Right cardiac atrium (tissue), 5 donors: ENCODE measurements around the gene RELT. TPM values are rescaled to one million over a fixed set of nuclear protein-coding genes. Genes with fewer than 3 reads are reported as not detected.
A peak's percentile ranks its signal among the peaks of the same experiment; 100 is the strongest.
"Not testable (repeated sequence)": the region's sequence is repeated elsewhere in the genome, so short reads cannot be mapped to it uniquely, and the experiment has no call there.

Source experiments
- ATAC-seq, 2 donors: fragments of 200-7000 bp; cut with Tn5 transposase; one replicate each; pipeline versions ENCODE4 v1.8.0 to v1.9.1; 2020; ENCODE audit warnings: moderate library complexity in 2 of 2, mild to moderate bottlenecking in 1 of 2
- DNase-seq, 3 donors: peaks; one replicate each; pipeline ENCODE4 v3.0.0-alpha.2; 2020
- H3K27ac ChIP-seq: one replicate; pipeline ENCODE4 v1.5.1; 2013; ENCODE audit warnings: mild to moderate bottlenecking, low read length, control low read depth, moderate library complexity
- H3K27me3 ChIP-seq: one replicate; pipeline ENCODE4 v1.6.1; 2013; ENCODE audit not compliant: control insufficient read depth, insufficient read depth
- H3K4me1 ChIP-seq: one replicate; pipeline ENCODE4 v1.6.1; 2013; ENCODE audit warnings: low read length; ENCODE audit not compliant: control insufficient read depth, insufficient read depth
- H3K4me3 ChIP-seq: one replicate; pipeline ENCODE4 v1.5.1; 2013; ENCODE audit warnings: low read length, control low read depth
- H3K9me3 ChIP-seq: one replicate; pipeline ENCODE4 v1.6.1; 2013; ENCODE audit warnings: low read length; ENCODE audit not compliant: control insufficient read depth
- WGBS: extraction: QIAGEN DNeasy Blood & Tissue Kit; methylation state at CpG from one replicate; pipeline ENCODE4 v1.1.7; 2013; 5-methylcytosine and 5-hydroxymethylcytosine counted together
- intact Hi-C, 4 donors: fragments of 100-400 bp; cut with DNase I; formaldehyde crosslinking; loops; one replicate each; pipeline versions ENCODE4 v1.11.0 to v1.14.0; 2022 to 2023
- polyA plus RNA-seq: library from polyadenylated mRNA; stranded (reverse); fragments of 200-250 nt; gene quantifications from one replicate; pipeline ENCODE4 v1.2.3, GENCODE V29; 2013
- total RNA-seq, 4 donors: library from RNA; stranded (reverse); fragmentation: NEBNext Ultra II Directional; extraction: Animal tissue kit (Norgen Biotek cat#: 25700); gene quantifications; one replicate each; pipeline ENCODE4 v1.2.1, GENCODE V29; 2021
- donor health status: healthy with polysubstance abuse.
- donor health status: DM: no; HTN: yes; CAD: no.
- donor health status: DM: no; HTN: no; CAD: no.
- donor health status: DM: no; HTN: yes; CAD: no; lungs with severe emphysema.
- donor health status: DM: yes; HTN: yes; CAD: no.

Gene RELT
- total and polyA plus RNA-seq, 5 donors = 3.9 to 11.2 (median 6.0) TPM

GRCh38 chr11:73423506-73423905 is 47.3 kb downstream of the RELT start:
- no peak for ATAC-seq
- intact Hi-C loops = no loop called here

DNA sequence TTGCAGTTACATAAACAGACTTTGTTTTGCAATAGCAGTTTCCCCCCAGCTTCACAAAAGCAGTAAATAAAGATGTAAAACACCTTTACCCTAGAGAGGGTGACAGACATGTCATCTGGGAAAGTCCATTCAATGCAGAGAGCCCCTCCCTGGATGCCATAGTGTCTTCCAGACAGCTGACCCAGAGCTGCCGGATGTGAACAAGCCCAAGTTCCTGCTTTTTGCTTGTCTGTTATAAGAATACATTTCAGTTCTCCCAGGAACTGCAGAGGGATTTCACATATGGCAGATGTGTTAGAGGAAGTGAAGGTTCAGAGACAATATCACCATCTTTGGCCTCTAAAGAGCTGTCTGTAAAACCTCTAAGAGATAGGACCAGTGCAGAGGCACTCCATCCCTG is 48.9 kb downstream of the RELT start:
- intact Hi-C loops = no loop called here
- no peak for DNase-seq
- Histone ChIP-seq H3K4me1 (peaks cover 2% of the 10 kb centered on the region), H3K4me3 (no peak overlapping the region), H3K9me3 (no peaks in the 10 kb centered on the region), H3K27ac (peak overlapping the region; percentile 5), H3K27me3 (no peaks in the 10 kb centered on the region)
- peak; percentile 13 to 33 for ATAC-seq
- WGBS = 74% methylated on average over 1 of the region's 1 CpG

More at GRCh38 chr11:73423506-73423905, 47.3 kb downstream of the RELT start:
- 95% methylated on average over 3 of the region's 3 CpGs for WGBS
- Histone ChIP-seq H3K9me3 (no peaks in the 10 kb centered on the region), H3K27me3 (no peaks in the 10 kb centered on the region), H3K27ac (no peak overlapping the region), H3K4me1 (peaks cover 2% of the 10 kb centered on the region), H3K4me3 (no peak overlapping the region)
- no peak for DNase-seq

- 71% methylated on average over 2 of the region's 2 CpGs for WGBS
- Histone ChIP-seq H3K4me3 (no peak overlapping the region), H3K27me3 (no peaks in the 10 kb centered on the region), H3K27ac (no peak overlapping the region), H3K9me3 (no peaks in the 10 kb centered on the region), H3K4me1 (peaks cover 2% of the 10 kb centered on the region)
- no peak for DNase-seq
- ATAC-seq = no peak
- intact Hi-C loops = no loop called here
Observed at GRCh38 chr11:73426219-73426850, 50.1 kb downstream of the RELT start.

DNA sequence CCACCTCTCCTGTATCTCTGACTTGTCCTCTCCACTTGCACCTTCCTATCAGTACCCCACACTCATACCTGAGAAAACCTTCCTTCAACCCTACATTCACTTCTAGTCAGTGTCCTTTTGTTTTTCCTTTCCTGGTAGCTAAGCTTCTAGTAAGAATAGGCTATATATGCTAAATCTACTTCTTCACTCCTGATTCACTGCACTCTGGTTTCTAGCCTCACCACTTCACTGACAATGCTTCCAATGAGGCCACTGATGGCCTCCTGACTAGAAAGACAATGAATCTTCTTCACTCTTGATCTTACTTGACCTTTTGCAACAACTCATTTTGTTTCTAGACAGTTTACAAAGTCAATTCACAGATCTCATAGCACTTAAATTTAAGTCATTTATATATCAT is 52.0 kb downstream of the RELT start:
- intact Hi-C loops = no loop called here
- no peak overlapping the region for H3K4me3 ChIP-seq
- H3K27me3 ChIP-seq = no peaks in the 10 kb centered on the region
- H3K27ac ChIP-seq = no peak overlapping the region
- no peak for ATAC-seq
- H3K9me3 ChIP-seq = no peaks in the 10 kb centered on the region
- no peaks in the 10 kb centered on the region for H3K4me1 ChIP-seq
- no peak for DNase-seq

GRCh38 chr11:73428699-73429098 is 52.5 kb downstream of the RELT start:
- no peak overlapping the region for H3K27ac ChIP-seq
- intact Hi-C loops = no loop called here

DNA sequence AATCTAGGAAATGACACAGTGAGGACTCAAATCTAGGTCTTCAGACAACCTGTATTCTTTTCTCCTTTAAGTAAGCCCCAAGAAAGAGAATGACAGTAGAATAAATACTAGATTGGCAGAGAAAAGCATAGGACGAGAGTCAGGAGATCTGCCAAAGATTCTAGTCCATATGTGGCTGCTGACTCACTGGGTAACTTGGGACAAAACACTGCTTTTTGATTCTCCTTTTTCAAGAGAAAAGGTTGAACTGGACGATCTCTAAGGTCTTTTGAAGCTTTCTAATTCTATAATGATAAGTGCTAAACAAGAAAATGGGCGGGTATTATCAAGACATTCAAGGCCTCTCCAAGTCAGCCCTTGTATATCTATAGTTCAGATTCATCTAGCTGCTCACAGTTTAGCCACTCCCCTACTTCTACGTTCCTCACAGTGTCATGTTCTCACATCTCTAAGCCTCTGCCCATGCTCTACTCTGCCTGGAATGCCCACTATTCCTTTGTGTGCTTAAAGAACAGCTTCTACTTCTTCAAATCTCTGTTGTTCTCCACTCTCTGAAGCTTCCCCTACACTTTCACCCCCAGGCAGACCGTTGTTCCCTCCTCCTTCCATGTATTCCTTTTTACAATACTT is 53.0 kb downstream of the RELT start:
- H3K4me1 ChIP-seq = no peaks in the 10 kb centered on the region
- 74% methylated on average over 5 of the region's 5 CpGs for WGBS
- intact Hi-C loops = no loop called here
- DNase-seq (no peak), ATAC-seq (no peak)
- H3K9me3 ChIP-seq = no peaks in the 10 kb centered on the region
- H3K4me3 ChIP-seq = no peak overlapping the region
- H3K27me3 ChIP-seq = no peaks in the 10 kb centered on the region
- no peak overlapping the region for H3K27ac ChIP-seq

More at GRCh38 chr11:73428699-73429098, 52.5 kb downstream of the RELT start:
- Histone ChIP-seq H3K9me3 (no peaks in the 10 kb centered on the region), H3K4me1 (no peaks in the 10 kb centered on the region), H3K4me3 (no peak overlapping the region), H3K27me3 (no peaks in the 10 kb centered on the region)
- ATAC-seq (no peak), DNase-seq (no peak)

- no peak for ATAC-seq
- no peak overlapping the region for H3K4me3 ChIP-seq
- 96% methylated on average over 4 of the region's 4 CpGs for WGBS
- intact Hi-C loops = no loop called here
- no peak overlapping the region for H3K27ac ChIP-seq
- DNase-seq = no peak
- H3K4me1 ChIP-seq = no peaks in the 10 kb centered on the region
- no peaks in the 10 kb centered on the region for H3K9me3 ChIP-seq
- no peaks in the 10 kb centered on the region for H3K27me3 ChIP-seq
Observed at GRCh38 chr11:73430326-73430725, 54.1 kb downstream of the RELT start.

- intact Hi-C loops = no loop called here
Observed at GRCh38 chr11:73431396-73431795, 55.2 kb downstream of the RELT start.

GRCh38 chr11:73436859-73437258 is 60.7 kb downstream of the RELT start:
- H3K27ac ChIP-seq, H3K4me1 ChIP-seq, intact Hi-C loops, H3K4me3 ChIP-seq, H3K27me3 ChIP-seq, DNase-seq, H3K9me3 ChIP-seq: not testable (repeated sequence)
- peak in 1 of 2 donors; percentile 64 for ATAC-seq
- 82% methylated on average over 4 of the region's 4 CpGs for WGBS

More at GRCh38 chr11:73431396-73431795, 55.2 kb downstream of the RELT start:
- Histone ChIP-seq H3K4me1 (no peaks in the 10 kb centered on the region), H3K27me3 (no peaks in the 10 kb centered on the region), H3K9me3 (no peaks in the 10 kb centered on the region), H3K4me3 (no peak overlapping the region), H3K27ac (no peak overlapping the region)
- 92% methylated on average over 5 of the region's 5 CpGs for WGBS
- ATAC-seq (no peak), DNase-seq (no peak)

DNA sequence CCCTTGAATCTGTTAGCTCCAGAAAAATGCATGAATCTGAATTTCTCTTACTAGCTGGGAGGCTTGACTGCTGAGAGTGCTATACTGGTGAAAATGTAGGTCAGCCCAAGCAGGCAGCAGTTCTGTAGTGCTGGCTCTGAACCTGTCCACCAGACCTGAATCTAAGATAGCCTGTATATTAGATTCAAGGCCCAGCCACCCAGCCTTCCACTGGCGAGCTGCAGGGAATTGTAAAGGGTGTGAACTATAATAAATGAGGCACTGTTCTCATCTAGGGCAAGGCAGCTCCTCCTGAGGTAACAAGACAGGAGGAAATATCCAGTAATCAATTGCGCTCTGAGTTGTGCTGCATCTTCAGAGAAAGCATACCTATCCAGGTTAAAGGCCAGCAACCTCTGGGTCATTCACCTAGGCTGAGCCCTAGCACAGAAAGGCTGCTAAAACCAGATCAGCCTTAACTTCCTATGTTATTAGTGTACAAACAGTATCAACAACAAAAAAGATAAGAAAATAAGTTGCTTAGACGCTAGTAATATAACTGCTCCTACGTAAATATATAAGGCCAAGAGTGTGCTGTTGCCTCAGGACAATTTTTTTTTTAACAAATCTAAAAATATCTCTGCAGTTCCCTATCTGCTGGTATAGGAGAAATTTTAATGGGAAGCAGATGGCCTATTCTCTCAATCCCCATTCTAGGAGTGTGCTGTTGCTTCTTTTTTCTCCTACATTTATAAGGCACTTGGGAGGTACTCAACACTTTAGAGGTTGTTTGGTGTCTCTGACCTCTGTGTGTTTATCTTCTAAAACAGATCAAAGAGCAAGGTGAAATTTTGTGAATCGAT is 63.0 kb downstream of the RELT start:
- no peak for ATAC-seq
- H3K9me3 ChIP-seq = no peaks in the 10 kb centered on the region
- no peak for DNase-seq
- no peaks in the 10 kb centered on the region for H3K27me3 ChIP-seq
- no peaks in the 10 kb centered on the region for H3K4me1 ChIP-seq
- intact Hi-C loops = no loop called here
- H3K4me3 ChIP-seq = no peak overlapping the region
- no peak overlapping the region for H3K27ac ChIP-seq
- 70% methylated on average over 5 of the region's 5 CpGs for WGBS

DNA sequence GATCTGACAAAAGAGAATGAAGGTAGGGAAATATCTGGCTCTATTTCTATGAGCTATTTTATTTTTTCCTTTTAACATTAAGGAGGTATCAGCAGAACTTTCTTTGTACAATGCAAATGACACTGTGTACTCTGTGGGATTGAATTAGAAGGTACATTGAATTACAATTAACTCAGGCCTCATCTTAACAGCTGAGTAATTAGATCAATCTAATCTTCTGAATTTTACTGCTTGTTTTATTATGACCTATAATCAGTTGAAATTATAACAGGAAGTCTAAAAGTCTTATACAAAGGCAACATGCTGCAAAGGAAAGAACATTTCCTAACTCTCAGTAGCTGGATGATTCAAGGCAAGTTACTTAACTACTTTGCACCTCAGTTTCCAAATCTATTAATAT is 69.8 kb downstream of the RELT start:
- ATAC-seq (no peak), DNase-seq (no peak)
- H3K9me3 ChIP-seq = no peaks in the 10 kb centered on the region
- intact Hi-C loops = no loop called here
- H3K27ac ChIP-seq = no peak overlapping the region
- no peak overlapping the region for H3K4me3 ChIP-seq
- peaks cover 2% of the 10 kb centered on the region for H3K4me1 ChIP-seq
- H3K27me3 ChIP-seq = no peaks in the 10 kb centered on the region
